ENCODE results near the gene STOML2. TPM values are rescaled to one million over a fixed set of nuclear protein-coding genes. Genes with fewer than 3 reads are reported as not detected.

STOML2 gene
- total and polyA plus RNA-seq, 4 donors, result 50.3 to 116 (median 80.7) TPM

- Histone ChIP-seq H3K27ac (ENCODE audit: low read depth in 1 of 2, low read length in 1 of 2) (peak overlapping the region in 1 of 2 donors; percentile 88), H3K4me3 (no peak overlapping the region), H3K36me3 (ENCODE audit: control insufficient read depth in 4 of 4, insufficient read depth in 4 of 4, low read length in 4 of 4) (peaks cover 18 to 45% (median 31%) of the 10 kb centered on the region in 4 donors), H3K4me1 (ENCODE audit: control insufficient read depth in 5 of 5, insufficient read depth in 5 of 5, low read length in 5 of 5) (peaks cover 4 to 17% (median 13%) of the 10 kb centered on the region in 5 donors), H3K9me3 (ENCODE audit: control insufficient read depth in 4 of 4, insufficient read depth in 3 of 4, low read length in 3 of 4) (no peaks in the 10 kb centered on the region), H3K9ac (ENCODE audit: insufficient read depth in 1 of 2, low read length in 2 of 2) (peak overlapping the region; percentile 35 to 87), H3K27me3 (ENCODE audit: control insufficient read depth in 3 of 3, insufficient read depth in 3 of 3, low read length in 2 of 3) (no peaks in the 10 kb centered on the region)
- ATAC-seq (ENCODE audit: insufficient read depth, low FRiP score) (no peak), DNase-seq (no peak)
- WGBS, 2 donors, result 42 to 48% methylated on average over 5 of the region's 5 CpGs
- TF ChIP-seq, protein P1, sequence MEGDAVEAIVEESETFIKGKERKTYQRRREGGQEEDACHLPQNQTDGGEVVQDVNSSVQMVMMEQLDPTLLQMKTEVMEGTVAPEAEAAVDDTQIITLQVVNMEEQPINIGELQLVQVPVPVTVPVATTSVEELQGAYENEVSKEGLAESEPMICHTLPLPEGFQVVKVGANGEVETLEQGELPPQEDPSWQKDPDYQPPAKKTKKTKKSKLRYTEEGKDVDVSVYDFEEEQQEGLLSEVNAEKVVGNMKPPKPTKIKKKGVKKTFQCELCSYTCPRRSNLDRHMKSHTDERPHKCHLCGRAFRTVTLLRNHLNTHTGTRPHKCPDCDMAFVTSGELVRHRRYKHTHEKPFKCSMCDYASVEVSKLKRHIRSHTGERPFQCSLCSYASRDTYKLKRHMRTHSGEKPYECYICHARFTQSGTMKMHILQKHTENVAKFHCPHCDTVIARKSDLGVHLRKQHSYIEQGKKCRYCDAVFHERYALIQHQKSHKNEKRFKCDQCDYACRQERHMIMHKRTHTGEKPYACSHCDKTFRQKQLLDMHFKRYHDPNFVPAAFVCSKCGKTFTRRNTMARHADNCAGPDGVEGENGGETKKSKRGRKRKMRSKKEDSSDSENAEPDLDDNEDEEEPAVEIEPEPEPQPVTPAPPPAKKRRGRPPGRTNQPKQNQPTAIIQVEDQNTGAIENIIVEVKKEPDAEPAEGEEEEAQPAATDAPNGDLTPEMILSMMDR (IDR thresholded peaks at IDR 0.05; ENCODE audit: control extremely low read depth, extremely low read depth), result no peak
Measured at GRCh38 chr9:35103660-35104191, 795 bp upstream of the STOML2 start.

GRCh38 chr9:35102465-35102768 is 514 bp downstream of the STOML2 start:
- DNase-seq (no peak), ATAC-seq (ENCODE audit: insufficient read depth, low FRiP score) (peak; percentile 8)
- WGBS, 2 donors, result 4 to 5% methylated on average over 10 of the region's 10 CpGs
- peak overlapping the region; percentile 70 to 88 for H3K27ac ChIP-seq (ENCODE audit: low read depth in 1 of 2, low read length in 1 of 2)
- H3K4me3 ChIP-seq, result peak overlapping the region; percentile 81
- H3K4me1 ChIP-seq (ENCODE audit: control insufficient read depth in 5 of 5, insufficient read depth in 5 of 5, low read length in 5 of 5), result peaks cover 4 to 17% (median 13%) of the 10 kb centered on the region in 5 donors
- H3K36me3 ChIP-seq (ENCODE audit: control insufficient read depth in 4 of 4, insufficient read depth in 4 of 4, low read length in 4 of 4), result peaks cover 15 to 36% (median 29%) of the 10 kb centered on the region in 4 donors
- H3K9ac ChIP-seq (ENCODE audit: insufficient read depth in 1 of 2, low read length in 2 of 2), result peak overlapping the region; percentile 93
- TF ChIP-seq, protein P1 (IDR thresholded peaks at IDR 0.05; ENCODE audit: control extremely low read depth, extremely low read depth), result no peak
- no peaks in the 10 kb centered on the region for H3K9me3 ChIP-seq (ENCODE audit: control insufficient read depth in 4 of 4, insufficient read depth in 3 of 4, low read length in 3 of 4)
- H3K27me3 ChIP-seq (ENCODE audit: control insufficient read depth in 3 of 3, insufficient read depth in 3 of 3, low read length in 2 of 3), result no peaks in the 10 kb centered on the region

- Histone ChIP-seq H3K27ac (ENCODE audit: low read depth in 1 of 2, low read length in 1 of 2) (no peak overlapping the region), H3K4me3 (no peak overlapping the region), H3K9me3 (ENCODE audit: control insufficient read depth in 4 of 4, insufficient read depth in 3 of 4, low read length in 3 of 4) (no peaks in the 10 kb centered on the region), H3K4me1 (ENCODE audit: control insufficient read depth in 5 of 5, insufficient read depth in 5 of 5, low read length in 5 of 5) (peaks cover 4 to 15% (median 8%) of the 10 kb centered on the region in 5 donors), H3K36me3 (ENCODE audit: control insufficient read depth in 4 of 4, insufficient read depth in 4 of 4, low read length in 4 of 4) (peaks cover 0 to 20% (median 18%) of the 10 kb centered on the region in 4 donors), H3K27me3 (ENCODE audit: control insufficient read depth in 3 of 3, insufficient read depth in 3 of 3, low read length in 2 of 3) (no peaks in the 10 kb centered on the region), H3K9ac (ENCODE audit: insufficient read depth in 1 of 2, low read length in 2 of 2) (no peak overlapping the region)
- 88 to 95% methylated on average over 3 of the region's 3 CpGs for WGBS, 2 donors
- DNase-seq, result no peak
- TF ChIP-seq, protein P1 (IDR thresholded peaks at IDR 0.05; ENCODE audit: control extremely low read depth, extremely low read depth), result no peak
- no peak for ATAC-seq (ENCODE audit: insufficient read depth, low FRiP score)
Measured at GRCh38 chr9:35097573-35097972, 5.4 kb downstream of the STOML2 start.
